ENCODE results near the gene RPS8. TPM values are rescaled to one million over a fixed set of nuclear protein-coding genes. Genes with fewer than 3 reads are reported as not detected.

The RPS8 gene
- total RNA-seq, 1 donor from 2014 or later: 1,187 TPM

- no peaks in the 10 kb centered on the region for H3K4me1 Mint-ChIP-seq (ENCODE audit: low read depth, unreplicated experiment)
- H3K27ac Mint-ChIP-seq (ENCODE audit: unreplicated experiment): no peak overlapping the region
- Histone ChIP-seq H3K36me3 (ENCODE audit: insufficient read depth, low read length) (no peaks in the 10 kb centered on the region), H3K79me2 (ENCODE audit: insufficient read depth, low read length) (no peaks in the 10 kb centered on the region), H3K4me3 (ENCODE audit: insufficient read depth, low read depth, low read length) (no peak overlapping the region), H3K27ac (ENCODE audit: low read depth, low read length) (no peak overlapping the region), H4K20me1 (ENCODE audit: insufficient read depth, low read length) (no peaks in the 10 kb centered on the region), H3K9ac (ENCODE audit: low read length) (no peak overlapping the region), H3K4me2 (ENCODE audit: low read length) (no peak overlapping the region), H2AFZ (ENCODE audit: low read depth, low read length) (no peak overlapping the region), H3K9me3 (ENCODE audit: insufficient read depth, low read depth, low read length) (no peaks in the 10 kb centered on the region), H3K27me3 (ENCODE audit: insufficient read depth, low read length) (no peaks in the 10 kb centered on the region), H3K4me1 (ENCODE audit: insufficient read depth, low read length) (no peaks in the 10 kb centered on the region)
- TF ChIP-seq, protein P1, sequence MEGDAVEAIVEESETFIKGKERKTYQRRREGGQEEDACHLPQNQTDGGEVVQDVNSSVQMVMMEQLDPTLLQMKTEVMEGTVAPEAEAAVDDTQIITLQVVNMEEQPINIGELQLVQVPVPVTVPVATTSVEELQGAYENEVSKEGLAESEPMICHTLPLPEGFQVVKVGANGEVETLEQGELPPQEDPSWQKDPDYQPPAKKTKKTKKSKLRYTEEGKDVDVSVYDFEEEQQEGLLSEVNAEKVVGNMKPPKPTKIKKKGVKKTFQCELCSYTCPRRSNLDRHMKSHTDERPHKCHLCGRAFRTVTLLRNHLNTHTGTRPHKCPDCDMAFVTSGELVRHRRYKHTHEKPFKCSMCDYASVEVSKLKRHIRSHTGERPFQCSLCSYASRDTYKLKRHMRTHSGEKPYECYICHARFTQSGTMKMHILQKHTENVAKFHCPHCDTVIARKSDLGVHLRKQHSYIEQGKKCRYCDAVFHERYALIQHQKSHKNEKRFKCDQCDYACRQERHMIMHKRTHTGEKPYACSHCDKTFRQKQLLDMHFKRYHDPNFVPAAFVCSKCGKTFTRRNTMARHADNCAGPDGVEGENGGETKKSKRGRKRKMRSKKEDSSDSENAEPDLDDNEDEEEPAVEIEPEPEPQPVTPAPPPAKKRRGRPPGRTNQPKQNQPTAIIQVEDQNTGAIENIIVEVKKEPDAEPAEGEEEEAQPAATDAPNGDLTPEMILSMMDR (IDR thresholded peaks at IDR 0.05; ENCODE audit: insufficient read depth, low read depth, low read length): no peak
- no peak for TF ChIP-seq EZH2 (IDR thresholded peaks at IDR 0.05; ENCODE audit: insufficient read depth, low read length)
- H3K4me3 Mint-ChIP-seq (ENCODE audit: unreplicated experiment): no peak overlapping the region
- DNase-seq (ENCODE audit: low read depth): no peak
- no peak for FAIRE-seq
- peaks cover 8% of the 10 kb centered on the region for H3K36me3 Mint-ChIP-seq (ENCODE audit: low read depth, unreplicated experiment)
- H3K9me3 Mint-ChIP-seq (ENCODE audit: unreplicated experiment): peaks cover 15% of the 10 kb centered on the region
- H3K27me3 Mint-ChIP-seq (ENCODE audit: low read depth, unreplicated experiment): peaks cover 11% of the 10 kb centered on the region
These were observed 52.8 kb downstream of the RPS8 start for GRCh38 chr1:44828003-44828651.

Other genes starting within 250 kb of the RPS8 start
- 5.8 and 7.3 TPM in 2 replicates for gene TMEM53, start 101.1 kb upstream of the RPS8 start, total RNA-seq
- gene ARMH1, start 100.8 kb upstream of the RPS8 start, total RNA-seq: 2.5 and 4.8 TPM in 2 replicates
- gene RNU5D-1, start 44.4 kb upstream of the RPS8 start, total RNA-seq: not detected in 2 replicates
- 1.9 and 3.2 TPM in 2 replicates for gene KIF2C, start 35.7 kb upstream of the RPS8 start, total RNA-seq
- gene BEST4, start 12.6 kb downstream of the RPS8 start, total RNA-seq: 0.26 TPM in 1 of 2 replicates, not detected in the other
- 62.0 and 66.4 TPM in 2 replicates for gene PLK3, start 24.8 kb downstream of the RPS8 start, total RNA-seq
- 0.50 and 0.53 TPM in 2 replicates for gene DYNLT4, start 31.8 kb downstream of the RPS8 start, total RNA-seq
- 30.3 and 30.6 TPM in 2 replicates for gene BTBD19, start 33.0 kb downstream of the RPS8 start, total RNA-seq
- 0.65 and 0.89 TPM in 2 replicates for gene PTCH2, start 67.7 kb downstream of the RPS8 start, total RNA-seq
- 28.1 and 28.2 TPM in 2 replicates for gene EIF2B3, start 211.1 kb downstream of the RPS8 start, total RNA-seq
- gene HECTD3, start 235.8 kb downstream of the RPS8 start, total RNA-seq: 33.2 and 33.9 TPM in 2 replicates
- gene UROD, start 236.7 kb downstream of the RPS8 start, total RNA-seq: 96.1 and 98.8 TPM in 2 replicates

Measured in astrocyte (in vitro differentiated cells and primary cell).